Ishikawa (cell line): ENCODE measurements around the gene TMEM198.

Experiments
- EP300 ChIP-seq: IDR thresholded peaks from 2 replicates; pipeline ENCODE4 v1.6.1; 2012; ENCODE audit warnings: borderline replicate concordance
- RAD21 ChIP-seq: IDR thresholded peaks from 2 replicates; pipeline ENCODE4 v1.6.1; 2012; ENCODE audit warnings: low read depth
- TCF12 ChIP-seq: IDR thresholded peaks from 2 replicates; pipeline ENCODE4 v1.6.1; 2012; ENCODE audit warnings: low read depth
- TEAD4 ChIP-seq: IDR thresholded peaks from 2 replicates; pipeline ENCODE4 v1.6.1; 2012
- TF ChIP-seq, protein P1 (sequence below): IDR thresholded peaks from 2 replicates; pipeline ENCODE4 v1.6.1; 2012
- TF ChIP-seq, protein P2 (sequence below): IDR thresholded peaks from 2 replicates; pipeline ENCODE4 v1.6.1; 2012; ENCODE audit warnings: low read depth, mild to moderate bottlenecking

DNA sequence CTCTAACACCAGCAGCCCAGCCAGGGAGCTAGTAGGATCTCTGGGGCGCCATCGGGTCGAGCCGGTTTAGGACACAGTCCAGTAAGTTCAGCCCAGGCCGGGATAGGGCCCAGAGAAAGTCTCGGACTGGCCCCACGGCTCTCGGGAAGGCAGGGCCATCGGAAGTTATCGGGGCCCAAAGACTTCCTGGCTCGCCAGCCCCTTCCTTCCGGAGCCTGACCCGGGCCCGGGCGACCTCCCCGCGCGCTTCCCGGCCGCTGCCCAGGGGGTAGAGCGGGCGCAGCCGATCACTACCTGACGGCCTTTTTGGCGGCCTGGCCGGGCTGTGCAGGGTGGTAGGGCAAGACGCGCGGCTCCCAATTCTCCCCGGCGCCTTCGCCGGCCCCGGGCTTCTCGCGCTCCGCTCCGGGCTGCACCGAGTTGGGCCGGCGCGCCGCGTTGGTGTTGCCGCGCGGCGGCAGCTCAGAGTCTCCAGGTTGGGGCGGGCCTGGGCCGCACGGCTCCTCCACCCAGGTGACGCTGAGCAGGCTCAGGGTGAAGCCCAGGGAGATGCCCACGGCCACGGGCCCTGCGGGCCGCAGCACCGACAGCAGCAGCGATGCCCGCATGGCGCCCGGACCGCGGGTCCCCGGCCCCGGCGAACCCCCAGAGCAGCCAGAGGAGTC lies 765 bp upstream of the TMEM198 start:
- TF ChIP-seq TEAD4 (no peak), RAD21 (no peak), EP300 (no peak), TCF12 (0 out of 2 replicates have a peak, but pooled peaks have one; percentile 15)
- TF ChIP-seq, protein P1, sequence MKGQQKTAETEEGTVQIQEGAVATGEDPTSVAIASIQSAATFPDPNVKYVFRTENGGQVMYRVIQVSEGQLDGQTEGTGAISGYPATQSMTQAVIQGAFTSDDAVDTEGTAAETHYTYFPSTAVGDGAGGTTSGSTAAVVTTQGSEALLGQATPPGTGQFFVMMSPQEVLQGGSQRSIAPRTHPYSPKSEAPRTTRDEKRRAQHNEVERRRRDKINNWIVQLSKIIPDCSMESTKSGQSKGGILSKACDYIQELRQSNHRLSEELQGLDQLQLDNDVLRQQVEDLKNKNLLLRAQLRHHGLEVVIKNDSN: no peak
- TF ChIP-seq, protein P2, sequence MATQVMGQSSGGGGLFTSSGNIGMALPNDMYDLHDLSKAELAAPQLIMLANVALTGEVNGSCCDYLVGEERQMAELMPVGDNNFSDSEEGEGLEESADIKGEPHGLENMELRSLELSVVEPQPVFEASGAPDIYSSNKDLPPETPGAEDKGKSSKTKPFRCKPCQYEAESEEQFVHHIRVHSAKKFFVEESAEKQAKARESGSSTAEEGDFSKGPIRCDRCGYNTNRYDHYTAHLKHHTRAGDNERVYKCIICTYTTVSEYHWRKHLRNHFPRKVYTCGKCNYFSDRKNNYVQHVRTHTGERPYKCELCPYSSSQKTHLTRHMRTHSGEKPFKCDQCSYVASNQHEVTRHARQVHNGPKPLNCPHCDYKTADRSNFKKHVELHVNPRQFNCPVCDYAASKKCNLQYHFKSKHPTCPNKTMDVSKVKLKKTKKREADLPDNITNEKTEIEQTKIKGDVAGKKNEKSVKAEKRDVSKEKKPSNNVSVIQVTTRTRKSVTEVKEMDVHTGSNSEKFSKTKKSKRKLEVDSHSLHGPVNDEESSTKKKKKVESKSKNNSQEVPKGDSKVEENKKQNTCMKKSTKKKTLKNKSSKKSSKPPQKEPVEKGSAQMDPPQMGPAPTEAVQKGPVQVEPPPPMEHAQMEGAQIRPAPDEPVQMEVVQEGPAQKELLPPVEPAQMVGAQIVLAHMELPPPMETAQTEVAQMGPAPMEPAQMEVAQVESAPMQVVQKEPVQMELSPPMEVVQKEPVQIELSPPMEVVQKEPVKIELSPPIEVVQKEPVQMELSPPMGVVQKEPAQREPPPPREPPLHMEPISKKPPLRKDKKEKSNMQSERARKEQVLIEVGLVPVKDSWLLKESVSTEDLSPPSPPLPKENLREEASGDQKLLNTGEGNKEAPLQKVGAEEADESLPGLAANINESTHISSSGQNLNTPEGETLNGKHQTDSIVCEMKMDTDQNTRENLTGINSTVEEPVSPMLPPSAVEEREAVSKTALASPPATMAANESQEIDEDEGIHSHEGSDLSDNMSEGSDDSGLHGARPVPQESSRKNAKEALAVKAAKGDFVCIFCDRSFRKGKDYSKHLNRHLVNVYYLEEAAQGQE: peak; percentile 70
